Osteoblast (primary cell): ENCODE data around the gene COL15A1. TPM values are rescaled to one million over a fixed set of nuclear protein-coding genes. Genes with fewer than 3 reads are reported as not detected.

Experiments
- DNase-seq: peaks from one replicate; pipeline ENCODE4 v3.0.0; 2011; ENCODE audit warnings: low spot score, mixed read lengths; ENCODE audit not compliant: insufficient read length; ENCODE audit errors: missing footprints
- H2AFZ ChIP-seq: 2 replicates; pipeline ENCODE4 v1.6.0; 2011; ENCODE audit warnings: mild to moderate bottlenecking, low read length
- H3K27ac ChIP-seq: 2 replicates; pipeline ENCODE4 v1.5.1; 2011; ENCODE audit warnings: mild to moderate bottlenecking, low read depth, low read length, moderate library complexity
- H3K27me3 ChIP-seq: 2 replicates; pipeline ENCODE4 v1.6.0; 2012; ENCODE audit warnings: mild to moderate bottlenecking, control low read depth, inconsistent platforms, low read length, moderate library complexity; ENCODE audit not compliant: insufficient read depth
- H3K36me3 ChIP-seq: 2 replicates; pipeline ENCODE4 v1.5.1; 2011; ENCODE audit warnings: mild to moderate bottlenecking, low read length, control low read depth, moderate library complexity; ENCODE audit not compliant: insufficient read depth
- H3K4me1 ChIP-seq: 2 replicates; pipeline ENCODE4 v1.5.1; 2011; ENCODE audit warnings: mild to moderate bottlenecking, low read length, control low read depth, moderate library complexity; ENCODE audit not compliant: insufficient read depth
- H3K4me2 ChIP-seq: 2 replicates; pipeline ENCODE4 v1.6.0; 2011; ENCODE audit warnings: mild to moderate bottlenecking, low read length; ENCODE audit not compliant: insufficient read depth
- H3K4me3 ChIP-seq: fragments of 200-600 bp; sonication (generic); 3 replicates; pipeline ENCODE4 v1.5.1; 2012; ENCODE audit warnings: mild to moderate bottlenecking, low read length, inconsistent platforms; ENCODE audit not compliant: insufficient read depth
- H3K79me2 ChIP-seq: 2 replicates; pipeline ENCODE4 v1.6.0; 2012; ENCODE audit warnings: mild to moderate bottlenecking, low read length, control low read depth, inconsistent platforms; ENCODE audit not compliant: insufficient read depth
- H3K9me3 ChIP-seq: 2 replicates; pipeline ENCODE4 v1.5.1; 2011; ENCODE audit warnings: low read depth, low read length, control low read depth
- H4K20me1 ChIP-seq: 2 replicates; pipeline ENCODE4 v1.6.0; 2012; ENCODE audit warnings: mild to moderate bottlenecking, low read length, control low read depth; ENCODE audit not compliant: insufficient read depth
- CTCF ChIP-seq: IDR thresholded peaks from 2 replicates; pipeline ENCODE4 v1.5.1; 2011; ENCODE audit warnings: mild to moderate bottlenecking, low read depth, low read length, moderate library complexity; ENCODE audit errors: extremely low read depth
- total RNA-seq: library from RNA; depleted of rRNA; stranded (reverse); fragments of >200 nt; gene quantifications from 2 replicates; pipeline ENCODE4 v1.2.3, GENCODE V29; 2012

COL15A1 gene
- total RNA-seq, 1 donor = 29.3 TPM

- no peaks in the 10 kb centered on the region for H3K79me2 ChIP-seq
- H4K20me1 ChIP-seq = no peaks in the 10 kb centered on the region
- H3K4me2 ChIP-seq = peak overlapping the region; percentile 28
- H3K27ac ChIP-seq = peak overlapping the region; percentile 38
- no peak overlapping the region for H3K4me3 ChIP-seq
- H2AFZ ChIP-seq = no peak overlapping the region
- H3K4me1 ChIP-seq = peaks cover 13% of the 10 kb centered on the region
- no peak for DNase-seq
- H3K9me3 ChIP-seq = peaks cover 5% of the 10 kb centered on the region
- no peaks in the 10 kb centered on the region for H3K36me3 ChIP-seq
- H3K27me3 ChIP-seq = peaks cover 17% of the 10 kb centered on the region
- TF ChIP-seq CTCF = no peak
Measured at GRCh38 chr9:98957826-98958225, 14.1 kb downstream of the COL15A1 start.

- no peaks in the 10 kb centered on the region for H3K79me2 ChIP-seq
- H3K4me2 ChIP-seq = peak overlapping the region; percentile 41
- no peak overlapping the region for H2AFZ ChIP-seq
- peaks cover 5% of the 10 kb centered on the region for H3K9me3 ChIP-seq
- H3K4me1 ChIP-seq = peaks cover 14% of the 10 kb centered on the region
- DNase-seq = peak; percentile 81
- H3K4me3 ChIP-seq = no peak overlapping the region
- no peaks in the 10 kb centered on the region for H3K36me3 ChIP-seq
- no peak for TF ChIP-seq CTCF
- H3K27ac ChIP-seq = peak overlapping the region; percentile 38
- H4K20me1 ChIP-seq = no peaks in the 10 kb centered on the region
- peaks cover 17% of the 10 kb centered on the region for H3K27me3 ChIP-seq
Measured at GRCh38 chr9:98958271-98958984, 14.7 kb downstream of the COL15A1 start.

- Histone ChIP-seq H3K36me3 (no peaks in the 10 kb centered on the region), H2AFZ (no peak overlapping the region), H3K4me3 (no peak overlapping the region), H3K27ac (no peak overlapping the region), H3K27me3 (peaks cover 23% of the 10 kb centered on the region), H3K4me1 (peaks cover 14% of the 10 kb centered on the region), H4K20me1 (no peaks in the 10 kb centered on the region), H3K79me2 (no peaks in the 10 kb centered on the region), H3K9me3 (peaks cover 5% of the 10 kb centered on the region), H3K4me2 (no peak overlapping the region)
- DNase-seq = no peak
- no peak for TF ChIP-seq CTCF
Measured at GRCh38 chr9:98960409-98960808, 16.7 kb downstream of the COL15A1 start.

GRCh38 chr9:98961513-98962180, 17.9 kb downstream of the COL15A1 start:
- TF ChIP-seq CTCF = no peak
- DNase-seq = no peak
- no peaks in the 10 kb centered on the region for H4K20me1 ChIP-seq
- H3K27me3 ChIP-seq = peaks cover 23% of the 10 kb centered on the region
- no peaks in the 10 kb centered on the region for H3K79me2 ChIP-seq
- peak overlapping the region; percentile 30 for H3K4me2 ChIP-seq
- H3K36me3 ChIP-seq = no peaks in the 10 kb centered on the region
- H3K4me1 ChIP-seq = peaks cover 14% of the 10 kb centered on the region
- no peak overlapping the region for H3K4me3 ChIP-seq
- H3K9me3 ChIP-seq = peaks cover 5% of the 10 kb centered on the region
- H2AFZ ChIP-seq = no peak overlapping the region
- no peak overlapping the region for H3K27ac ChIP-seq
